ENCODE results near the gene ALG12.

GRCh38 chr22:49944399-49944891 is 26.2 kb upstream of the ALG12 start:
- TF ChIP-seq CTCF (conservative IDR thresholded peaks at IDR 0.05; ENCODE audit: low read depth in 2 of 2) = no peak
- TF ChIP-seq CREB1 (CRISPR knock-in tag; IDR thresholded peaks at IDR 0.05; ENCODE audit: low read depth) = no peak
- TF ChIP-seq REST (IDR thresholded peaks at IDR 0.05; ENCODE audit: unreplicated experiment) = no peak
- TF ChIP-seq EZH2 (IDR thresholded peaks at IDR 0.05; ENCODE audit: low read depth, unreplicated experiment) = no peak
- TF ChIP-seq POLR2AphosphoS5 (IDR thresholded peaks at IDR 0.05; ENCODE audit: low read depth) = no peak
- no peak for TF ChIP-seq ZNF331 (CRISPR knock-in tag; IDR thresholded peaks at IDR 0.05; ENCODE audit: low read depth)
- no peak for TF ChIP-seq ZNF114 (CRISPR knock-in tag; IDR thresholded peaks at IDR 0.05)
- TF ChIP-seq EZH2phosphoT487 (IDR thresholded peaks at IDR 0.05; ENCODE audit: unreplicated experiment) = no peak
- TF ChIP-seq JUNB (IDR thresholded peaks at IDR 0.05; ENCODE audit: unreplicated experiment) = no peak

All from GM23338 (cell line).